ENCODE measurements around the gene ZCCHC17.

GRCh38 chr1:31374511-31375196 is 77.8 kb downstream of the ZCCHC17 start:
- TF ChIP-seq CTCF (IDR thresholded peaks at IDR 0.05) (no peak), POLR2A (IDR thresholded peaks at IDR 0.05) (no peak)
